GM21717 (cell line): ENCODE results near the gene SLC13A3.

Experiments
- ATAC-seq: cut with Tn5 transposase; IDR thresholded peaks from one replicate; pipeline ENCODE4 v1.9.1; 2021; ENCODE audit warnings: mild to moderate bottlenecking, moderate library complexity; ENCODE audit not compliant: unreplicated experiment

Gene SLC13A3

DNA sequence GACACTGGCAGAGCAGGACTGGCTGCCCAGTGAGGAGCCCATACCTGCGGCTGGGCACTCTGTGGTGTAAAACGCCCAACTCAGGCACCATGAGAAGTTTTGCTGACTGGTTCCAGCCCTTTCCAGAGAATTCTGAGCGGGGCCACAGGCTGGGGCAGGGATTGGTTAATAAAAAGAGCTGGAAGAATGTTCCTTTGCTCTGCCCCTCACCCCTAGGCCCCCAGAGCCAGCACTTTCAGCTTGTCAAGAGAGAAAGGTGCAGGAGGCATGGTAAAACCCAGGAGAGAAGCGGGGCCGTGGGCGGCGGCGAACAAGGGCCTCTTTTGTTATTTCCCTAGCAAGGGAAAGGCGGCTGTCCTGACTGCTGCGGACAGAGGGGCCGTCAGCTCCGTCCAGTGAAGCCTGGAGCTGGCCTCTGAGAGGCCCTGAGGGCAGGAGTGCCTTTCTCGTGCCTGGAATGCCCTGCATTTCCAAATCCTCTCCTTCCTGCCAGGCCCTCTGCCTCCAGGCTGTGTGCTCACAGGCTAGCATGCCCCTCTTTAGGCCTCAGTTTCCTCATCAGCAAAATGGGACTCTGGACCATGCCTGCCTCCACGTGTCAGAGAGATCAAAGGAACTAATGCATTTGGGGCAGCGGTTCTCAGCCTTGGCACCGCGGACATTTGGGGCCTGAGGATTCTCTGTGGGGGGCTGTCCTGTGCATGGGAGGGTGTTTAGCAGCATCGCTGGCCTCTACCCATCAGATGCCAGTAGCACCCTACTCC is 12.9 kb downstream of the SLC13A3 start:
- ATAC-seq = no peak

DNA sequence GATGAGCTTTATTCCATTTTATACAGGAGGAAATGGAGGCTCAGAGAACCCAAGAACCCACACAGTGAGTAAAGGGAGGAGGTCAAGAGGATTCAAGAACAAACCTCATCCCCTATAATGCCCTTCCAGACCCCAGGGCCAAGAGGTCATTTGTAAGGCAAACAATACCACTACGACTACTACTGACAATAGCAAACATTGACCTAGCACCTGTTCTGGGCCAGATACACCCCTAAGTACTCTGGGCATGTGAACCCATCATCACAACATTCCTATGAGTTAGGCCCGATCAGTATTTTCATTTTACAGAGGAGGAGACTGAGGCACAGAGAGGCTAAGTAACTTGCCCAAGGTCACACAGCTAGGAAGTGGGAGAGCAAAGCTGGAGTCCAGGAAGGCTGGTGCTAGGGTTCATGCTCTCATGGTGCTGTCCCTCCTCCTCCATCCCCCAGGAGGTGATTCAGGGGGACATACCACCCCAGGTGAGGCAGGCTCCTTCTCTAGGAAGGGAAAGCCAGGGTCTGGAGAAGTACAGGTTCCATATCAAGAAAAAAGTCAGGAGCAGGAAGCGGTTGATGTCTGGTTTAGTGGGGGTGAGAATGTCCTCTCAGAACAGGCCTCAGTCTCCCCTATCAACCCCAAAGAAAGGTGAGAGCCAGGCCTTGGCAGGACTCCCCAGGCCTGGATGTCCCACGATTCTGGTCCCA is 13.7 kb downstream of the SLC13A3 start:
- ATAC-seq = no peak

DNA sequence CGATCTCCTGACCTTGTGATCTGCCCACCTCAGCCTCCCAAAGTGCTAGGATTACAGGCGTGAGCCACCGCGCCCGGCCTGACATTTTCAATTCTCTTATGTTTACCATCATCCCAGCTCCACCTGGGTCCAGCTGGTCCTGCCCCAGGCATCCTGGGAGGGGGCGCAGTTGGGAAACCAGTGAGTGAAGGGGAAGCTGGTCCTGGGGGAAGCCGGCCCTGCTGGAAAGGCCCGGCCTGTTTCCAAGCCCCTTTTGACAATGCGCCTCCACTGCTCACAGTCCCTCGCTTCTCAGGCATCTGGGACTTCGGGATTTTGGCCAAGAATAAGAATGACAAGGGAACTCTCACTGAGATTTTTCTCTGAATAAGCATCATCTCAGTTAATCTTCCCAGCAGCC is 14.2 kb downstream of the SLC13A3 start:
- no peak for ATAC-seq

DNA sequence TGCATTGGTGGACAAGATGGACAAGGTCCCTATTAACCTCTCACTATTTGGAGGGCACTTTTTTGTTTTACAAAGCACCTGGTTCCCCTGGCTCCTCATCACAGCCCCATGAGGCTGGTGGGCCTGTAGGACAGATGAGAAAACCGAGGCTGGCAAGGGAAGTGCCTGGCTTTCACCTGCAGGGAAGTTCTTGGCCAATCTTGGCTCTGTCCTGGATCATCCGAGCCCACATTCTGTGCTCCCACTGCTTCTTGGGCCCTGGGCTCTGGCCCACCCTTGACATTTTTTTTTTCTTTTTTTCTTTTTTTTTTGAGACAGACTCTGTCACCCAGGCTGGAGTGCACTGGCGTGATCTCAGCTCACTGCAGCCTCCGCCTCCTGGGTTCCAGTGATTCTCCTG is 14.7 kb downstream of the SLC13A3 start:
- ATAC-seq = no peak

DNA sequence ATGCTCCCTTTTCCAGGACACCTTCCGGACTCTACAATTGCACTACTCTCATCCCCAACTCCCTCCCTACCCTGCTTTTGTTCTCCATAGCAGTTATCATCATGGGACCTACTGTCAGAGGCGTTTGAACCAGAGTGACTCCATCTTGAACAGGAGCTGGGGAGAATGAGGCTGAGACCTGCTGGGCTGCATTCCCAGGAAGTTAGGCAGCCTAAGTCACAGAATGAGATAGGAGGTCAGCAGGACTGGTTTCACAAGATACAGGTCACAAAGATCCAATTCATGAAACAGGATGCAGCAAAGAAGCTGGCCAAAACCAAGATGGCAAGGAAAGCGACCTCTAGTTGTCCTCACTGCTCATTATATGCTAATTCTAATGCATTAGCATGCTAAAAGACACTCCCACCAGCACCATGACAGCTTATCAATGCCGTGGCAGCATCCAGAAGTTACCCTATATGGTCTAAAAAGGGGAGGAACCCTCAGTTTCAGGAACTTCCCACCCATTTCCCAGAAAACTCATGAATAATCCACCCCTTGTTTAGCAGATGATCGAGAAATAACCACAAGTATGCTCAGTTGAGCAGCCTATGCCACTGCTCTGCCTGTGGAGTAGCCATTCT is 15.6 kb downstream of the SLC13A3 start:
- ATAC-seq = no peak

DNA sequence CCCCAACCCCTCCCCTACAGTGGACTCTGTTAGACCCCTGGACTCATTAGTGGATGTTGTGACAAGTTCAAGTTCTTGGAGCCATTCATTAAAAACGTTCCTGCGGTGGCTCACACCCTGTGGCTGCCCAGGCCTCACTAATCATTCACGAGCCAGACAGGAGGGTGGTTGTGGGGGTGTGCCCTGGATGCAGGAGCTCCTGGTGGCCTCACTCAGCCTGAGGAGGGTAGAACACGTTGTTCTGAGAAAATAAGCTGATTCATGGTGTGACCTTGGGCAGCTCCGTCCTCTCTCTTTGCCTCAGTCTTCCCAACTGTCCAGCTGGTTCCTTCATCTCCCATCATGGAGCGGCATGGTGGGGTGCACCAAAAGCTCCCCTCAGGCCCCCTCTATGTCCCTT is 16.7 kb downstream of the SLC13A3 start:
- no peak for ATAC-seq

DNA sequence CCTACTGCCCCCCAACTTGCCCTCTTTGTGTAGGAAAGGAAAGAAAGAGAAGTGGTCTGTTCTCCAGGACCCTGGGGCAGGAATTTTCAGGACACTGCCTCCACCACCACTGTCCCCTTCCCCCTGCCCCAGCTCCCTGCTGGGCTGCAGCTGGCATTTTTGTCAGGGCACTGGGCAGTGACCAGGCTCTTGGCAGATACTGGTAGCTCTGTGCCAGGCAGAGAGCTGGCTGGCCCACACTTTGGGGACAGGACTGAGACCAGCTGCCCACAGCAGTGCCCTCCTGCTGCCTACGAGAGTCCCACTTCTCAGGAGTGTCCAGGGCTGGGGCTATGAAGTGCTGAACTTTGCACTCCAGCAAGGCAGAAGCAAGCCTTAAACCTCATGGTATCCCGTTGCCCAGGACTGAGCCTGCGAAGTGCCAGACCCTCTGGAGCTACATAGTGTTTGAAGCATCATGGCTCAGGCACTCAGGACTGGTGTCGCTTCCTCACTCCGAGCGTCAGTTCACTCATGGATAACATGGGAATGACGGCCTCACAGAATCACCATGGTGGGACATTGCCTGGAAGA is 19.3 kb downstream of the SLC13A3 start:
- no peak for ATAC-seq

DNA sequence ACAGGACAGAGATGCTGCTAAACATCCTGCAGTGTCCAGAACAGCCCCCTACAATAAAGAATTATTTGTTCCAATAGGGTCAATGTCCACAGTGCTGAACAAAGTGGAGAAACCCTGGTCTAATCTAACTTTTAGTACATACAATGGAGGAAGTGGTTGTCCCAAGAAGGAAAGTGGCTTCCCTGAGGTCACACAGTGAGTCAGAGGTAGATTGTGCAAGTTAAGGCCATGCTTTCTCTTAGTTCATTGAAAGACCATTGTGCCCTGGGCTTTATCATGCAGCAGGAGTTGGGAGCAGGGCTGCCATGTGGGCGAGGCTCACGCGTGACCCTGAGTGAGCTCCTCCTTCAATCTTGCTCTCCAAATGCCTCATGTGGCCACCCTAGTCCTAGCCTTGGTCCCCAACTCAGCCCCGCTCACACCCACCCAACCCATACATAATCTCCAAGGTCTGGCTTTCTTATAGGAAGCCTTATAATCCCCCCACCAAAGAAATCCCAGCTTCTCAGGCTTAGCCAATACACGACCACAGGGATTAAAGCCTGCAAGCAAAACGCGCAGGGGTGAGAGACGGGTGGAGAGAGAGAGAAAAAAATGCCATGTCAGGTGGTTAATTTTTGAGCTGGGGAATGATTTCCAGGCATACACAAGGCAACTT is 19.9 kb downstream of the SLC13A3 start:
- no peak for ATAC-seq

DNA sequence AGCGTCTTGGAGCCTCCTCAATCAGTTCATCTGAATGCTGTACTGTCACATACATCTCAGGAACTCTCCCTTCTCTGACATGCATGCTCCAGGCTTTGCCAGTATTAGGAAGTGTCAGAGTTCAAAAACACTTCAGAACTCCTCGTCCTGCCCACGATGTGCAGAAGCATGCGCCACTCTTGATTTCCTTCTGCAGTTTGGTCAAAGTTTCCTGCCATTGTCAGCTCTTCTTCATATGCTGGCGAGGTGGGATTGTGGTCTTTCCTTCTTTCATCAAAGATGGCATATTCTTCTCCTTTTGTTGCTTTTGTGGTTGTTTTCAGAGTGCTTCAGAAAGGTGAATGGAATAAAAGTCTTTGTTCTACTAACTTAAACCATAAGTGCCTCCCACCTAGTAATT is 21.0 kb downstream of the SLC13A3 start:
- no peak for ATAC-seq

DNA sequence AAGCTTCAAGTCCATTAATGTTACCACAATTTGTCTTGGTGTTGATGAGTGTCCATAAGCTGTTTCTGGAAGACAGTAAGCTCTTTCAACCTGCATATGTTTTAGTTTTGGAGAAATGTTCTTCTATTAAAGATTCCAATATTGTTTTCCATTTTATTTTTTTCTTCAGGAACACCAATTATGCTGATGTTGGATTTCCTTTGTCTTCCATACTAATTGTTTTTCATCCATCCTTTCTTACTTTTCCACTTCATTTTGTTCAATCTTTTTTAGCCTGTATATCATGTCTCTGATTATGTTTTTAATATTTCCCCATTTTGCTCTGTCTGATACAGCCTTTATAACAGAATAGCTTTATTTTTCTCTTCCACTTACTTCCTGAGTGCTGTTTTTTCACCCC is 21.9 kb downstream of the SLC13A3 start:
- ATAC-seq = no peak

DNA sequence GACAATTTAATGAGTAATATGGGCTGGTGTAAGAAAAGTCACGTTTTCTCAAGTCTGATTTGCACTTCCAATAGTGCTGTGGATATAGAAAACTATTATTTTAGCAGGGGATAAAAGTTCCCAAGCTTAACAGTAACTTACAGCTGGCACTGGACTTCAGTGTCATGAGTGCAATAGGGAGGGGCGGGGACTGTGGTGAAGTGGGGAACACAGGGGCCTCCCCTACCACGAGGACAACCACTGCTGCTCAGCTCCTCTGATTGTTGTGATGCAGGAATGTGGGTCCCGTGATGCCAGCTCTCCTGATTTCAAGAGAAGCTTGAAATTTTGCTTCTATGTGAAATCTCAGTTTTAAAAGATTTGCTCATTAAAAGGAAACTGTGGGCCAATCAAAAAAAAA is 24.0 kb downstream of the SLC13A3 start:
- ATAC-seq = no peak

DNA sequence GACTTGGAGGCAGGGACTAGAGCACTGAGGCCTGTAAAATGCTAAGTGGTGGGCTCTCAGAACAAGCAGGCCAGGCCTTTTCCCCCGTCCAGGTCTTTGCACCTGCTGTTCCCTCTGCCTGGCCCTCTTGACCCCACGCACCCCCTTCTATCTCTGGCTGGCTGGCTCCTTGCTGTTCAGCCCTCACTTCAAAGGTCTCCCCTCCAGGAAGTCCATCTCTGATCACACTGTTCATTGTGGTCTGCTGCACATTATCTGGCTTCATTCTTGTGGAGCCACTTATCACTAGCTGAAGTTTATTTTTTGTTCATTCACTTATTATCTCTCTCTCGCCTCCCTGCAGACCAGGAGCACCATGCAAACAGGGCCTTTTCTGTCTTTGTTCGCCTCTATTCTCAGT is 24.5 kb downstream of the SLC13A3 start:
- no peak for ATAC-seq

DNA sequence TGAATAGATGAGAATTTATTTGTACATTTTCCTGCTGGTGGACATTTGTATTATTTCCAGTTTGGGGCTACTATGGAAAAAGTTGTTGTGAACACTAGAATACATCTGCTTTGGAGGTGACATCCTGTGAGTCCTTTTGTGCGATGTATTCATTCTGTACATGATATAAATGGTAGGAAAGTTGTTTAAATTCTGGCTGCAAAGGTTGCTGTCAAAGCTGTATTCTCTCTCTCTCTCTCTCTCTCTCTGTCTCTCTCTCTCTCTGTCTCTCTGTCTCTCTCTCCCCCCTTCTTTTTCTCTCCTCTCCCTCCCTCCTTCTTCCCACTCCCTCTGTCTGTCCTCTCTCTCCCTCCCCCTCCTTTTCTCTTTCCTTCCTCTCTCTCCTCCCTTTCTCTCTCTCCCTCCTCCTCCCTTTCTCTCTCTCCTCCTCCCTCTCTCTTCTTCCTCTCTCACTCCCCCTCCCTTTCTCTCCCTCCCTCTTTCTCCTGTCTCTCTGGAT is 25.3 kb downstream of the SLC13A3 start:
- no peak for ATAC-seq

DNA sequence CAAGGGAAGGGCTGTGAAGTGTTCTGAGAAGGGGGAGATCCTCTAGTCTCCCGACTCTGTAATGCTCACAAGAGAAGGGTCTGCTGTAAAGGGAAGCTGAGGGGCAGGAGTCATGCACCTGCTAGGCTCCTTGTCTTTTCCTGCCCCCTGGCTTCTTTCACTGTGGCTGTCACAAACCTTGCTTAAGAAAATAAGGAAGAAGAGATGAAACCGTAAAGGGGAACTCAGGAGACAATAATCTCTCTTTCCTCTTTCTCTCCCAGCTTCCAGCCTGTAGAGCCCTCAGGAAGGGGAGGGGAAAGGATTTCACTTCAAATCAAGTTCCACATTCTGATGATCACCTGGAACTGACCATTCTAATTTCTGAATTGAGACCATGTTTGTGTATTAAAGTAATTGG is 26.3 kb downstream of the SLC13A3 start:
- ATAC-seq = no peak

DNA sequence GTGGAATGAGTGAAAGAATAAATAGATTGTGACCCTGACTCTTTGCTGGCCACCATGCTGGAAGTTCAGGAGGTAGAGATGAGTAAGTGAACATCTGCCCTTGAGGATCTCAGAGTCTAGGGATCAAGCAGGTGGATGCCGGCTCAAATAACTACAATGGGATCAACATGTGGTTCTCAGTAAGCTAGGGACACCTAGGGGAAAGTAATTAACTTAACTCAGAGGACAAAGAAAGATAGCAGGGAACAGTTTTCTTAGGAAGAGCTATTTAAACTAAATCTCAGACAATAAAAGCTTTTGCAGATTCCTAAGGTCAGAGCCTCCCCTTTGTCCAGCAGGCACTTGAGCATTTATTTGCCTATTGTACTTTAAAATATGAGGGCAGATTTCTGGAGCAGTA is 29.1 kb downstream of the SLC13A3 start:
- ATAC-seq = no peak

DNA sequence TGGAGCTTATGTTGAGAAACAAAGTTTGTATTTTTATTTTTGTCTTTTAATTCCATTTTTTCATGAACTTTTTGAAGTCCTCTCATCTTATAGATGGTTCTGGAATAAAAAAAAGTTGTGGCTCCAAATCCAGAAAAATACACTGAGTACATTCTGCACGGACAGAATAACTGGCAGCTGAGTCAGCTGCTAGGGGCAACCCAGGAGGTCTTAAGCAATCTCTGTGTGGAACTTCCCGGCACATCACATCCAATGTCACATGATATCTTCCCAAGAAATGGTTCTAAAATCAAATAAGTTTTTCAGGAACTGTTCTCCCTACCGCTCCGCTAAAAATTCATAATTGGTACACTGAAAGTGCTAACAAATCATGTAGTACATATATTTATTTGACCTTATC is 29.8 kb downstream of the SLC13A3 start:
- ATAC-seq = no peak

DNA sequence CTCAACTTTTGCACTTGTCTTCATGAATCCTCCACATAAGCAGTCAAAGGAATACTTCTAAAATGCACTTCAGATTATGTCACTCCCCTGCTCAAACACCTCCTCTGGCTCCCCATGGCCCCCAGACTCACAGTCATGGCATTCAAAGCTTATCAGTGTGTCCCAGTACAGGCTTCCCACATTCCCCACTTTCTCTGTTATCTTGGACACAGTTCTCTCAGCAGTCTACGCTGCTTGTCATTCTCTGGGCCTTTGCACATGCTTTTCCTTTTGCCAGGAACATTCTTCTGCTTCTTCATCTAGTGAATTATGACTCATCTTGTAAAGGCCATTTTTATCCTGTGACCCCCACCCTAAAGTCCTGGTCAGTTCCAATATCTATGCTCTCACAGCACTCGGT is 31.8 kb downstream of the SLC13A3 start:
- ATAC-seq = no peak

DNA sequence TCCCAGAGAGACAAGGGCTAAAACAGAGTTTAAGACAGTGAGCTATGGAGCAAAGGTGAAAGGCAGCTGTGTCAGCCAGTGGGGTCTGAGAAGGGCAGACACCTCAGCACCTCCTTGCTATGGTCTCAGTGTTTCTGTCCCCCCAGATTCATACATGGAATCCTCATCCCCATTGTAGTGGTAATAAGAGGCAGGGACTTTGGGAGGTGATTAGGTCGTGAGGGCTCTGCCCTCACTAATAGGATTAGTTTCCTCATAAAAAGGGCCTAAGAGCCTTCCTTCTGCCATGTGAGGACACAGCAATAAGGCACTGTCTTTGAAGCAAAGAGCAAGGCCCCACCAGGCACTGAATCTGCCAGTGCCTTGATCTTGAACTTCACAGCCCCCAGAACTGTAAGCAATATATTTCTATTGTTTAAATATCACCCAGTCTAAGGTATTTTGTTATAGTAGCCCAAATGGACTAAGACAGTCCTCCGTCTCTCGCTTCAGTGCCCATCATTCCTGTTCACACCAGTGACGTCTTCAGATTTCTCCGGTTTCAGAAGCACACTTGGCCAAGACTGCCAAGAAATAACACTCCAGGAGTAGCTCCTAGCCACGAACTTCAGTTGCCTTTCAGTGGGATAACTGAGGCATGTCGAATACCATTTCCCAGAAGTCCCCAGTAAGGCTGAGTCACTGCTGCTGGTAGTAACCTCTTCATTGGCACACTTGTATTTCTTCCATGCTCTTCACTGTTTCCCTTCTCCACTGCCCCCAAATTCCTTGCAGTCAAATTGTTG is 32.8 kb downstream of the SLC13A3 start:
- ATAC-seq = no peak

DNA sequence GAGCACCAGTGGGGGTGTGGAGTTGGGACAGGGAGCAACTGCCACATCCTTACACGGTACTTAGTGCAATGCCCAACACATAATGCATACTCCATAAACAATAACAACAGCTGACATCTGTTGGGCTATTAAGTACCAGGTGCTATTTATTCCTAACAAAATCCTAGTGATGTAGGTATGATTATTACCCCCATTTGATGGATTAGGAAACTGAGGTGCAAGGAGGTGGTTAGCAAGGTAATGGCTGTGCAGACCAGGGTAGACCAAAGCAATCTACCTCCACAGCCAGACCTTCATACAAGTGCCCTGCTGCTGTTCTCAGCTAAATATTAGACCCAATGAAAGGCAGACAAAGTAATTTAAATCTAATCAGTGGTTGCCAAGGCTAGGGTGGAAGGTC is 36.8 kb downstream of the SLC13A3 start:
- ATAC-seq = no peak

DNA sequence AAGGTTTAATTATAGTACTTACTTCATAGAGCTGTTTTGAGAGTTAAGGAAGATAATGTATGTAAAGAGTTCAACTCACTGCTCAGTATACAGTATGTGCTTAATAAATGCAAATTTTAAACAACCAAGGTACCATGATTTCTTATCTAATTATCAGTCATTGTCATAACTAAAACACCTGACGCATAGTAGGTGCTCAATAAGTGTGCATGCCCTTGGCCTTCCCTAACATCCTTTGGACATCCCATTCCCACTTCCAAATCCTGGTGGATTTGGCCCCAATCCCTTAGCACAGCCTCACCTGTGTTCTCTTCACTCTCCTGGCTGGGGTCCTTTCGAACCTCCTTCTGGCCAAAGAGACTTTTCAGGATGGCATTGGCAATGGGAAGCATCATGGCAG is 41.1 kb downstream of the SLC13A3 start:
- no peak for ATAC-seq
